DOHH2 (cell line): ENCODE measurements around the gene SIT1.

ENCODE experiments used
- CTCF ChIP-seq: fragments of 200-600 bp; sonication (generic); IDR thresholded peaks from one replicate; pipeline ENCODE4 v1.5.1; 2014; ENCODE audit warnings: antibody characterized with exemption, mild to moderate bottlenecking, low read depth, low read length; ENCODE audit not compliant: poor library complexity, severe bottlenecking
- EZH2phosphoT487 ChIP-seq: fragments of 200-600 bp; sonication (generic); IDR thresholded peaks from 2 replicates; pipeline ENCODE4 v1.6.1; 2017; ENCODE audit warnings: borderline replicate concordance, mild to moderate bottlenecking, antibody characterized with exemption, low read length, moderate library complexity, mixed read lengths

GRCh38 chr9:35653611-35654010 lies 2.9 kb upstream of the SIT1 start:
- TF ChIP-seq CTCF, result no peak
- TF ChIP-seq EZH2phosphoT487, result no peak
